SKM-1 (cell line): Measurements from ENCODE around the gene HIGD1A.

ENCODE experiments used
- DNase-seq: peaks from one replicate; lab custom pipeline; 2025; ENCODE audit not compliant: unreplicated experiment; lab: John Stamatoyannopoulos, UW

HIGD1A gene

GRCh38 chr3:42801784-42802183 is 2.5 kb downstream of the HIGD1A start:
- no peak for DNase-seq

- no peak for DNase-seq
Observed at GRCh38 chr3:42801048-42801620, 3.2 kb downstream of the HIGD1A start.

- no peak for DNase-seq
Observed at GRCh38 chr3:42800251-42800650, 4.0 kb downstream of the HIGD1A start.

- no peak for DNase-seq
Observed at GRCh38 chr3:42799376-42799775, 4.9 kb downstream of the HIGD1A start.

- DNase-seq = no peak
Observed at GRCh38 chr3:42796332-42796885, 7.9 kb downstream of the HIGD1A start.

GRCh38 chr3:42795621-42796181 is 8.6 kb downstream of the HIGD1A start:
- no peak for DNase-seq

- no peak for DNase-seq
Observed at GRCh38 chr3:42790714-42791229, 13.5 kb downstream of the HIGD1A start.

GRCh38 chr3:42786631-42787030 is 17.7 kb downstream of the HIGD1A start:
- no peak for DNase-seq

GRCh38 chr3:42786212-42786611 is 18.1 kb downstream of the HIGD1A start:
- DNase-seq = no peak

GRCh38 chr3:42780892-42781700 is 23.2 kb downstream of the HIGD1A start:
- DNase-seq = peak; percentile 4

- DNase-seq = no peak
Observed at GRCh38 chr3:42780398-42780797, 23.9 kb downstream of the HIGD1A start.

- DNase-seq = no peak
Observed at GRCh38 chr3:42778644-42779043, 25.6 kb downstream of the HIGD1A start.

- no peak for DNase-seq
Observed at GRCh38 chr3:42773409-42773751, 30.9 kb downstream of the HIGD1A start.

GRCh38 chr3:42772670-42773408 is 31.5 kb downstream of the HIGD1A start, which contains the start of gene CCDC13:
Gene CCDC13 (minus strand): TSS chr3:42773253. CDS start chr3:42758345, 14,908 bp downstream.
- DNase-seq = peak; percentile 92

- DNase-seq = no peak
Observed at GRCh38 chr3:42771271-42771670, 33.0 kb downstream of the HIGD1A start.

- DNase-seq = no peak
Observed at GRCh38 chr3:42769477-42770131, 34.7 kb downstream of the HIGD1A start.

GRCh38 chr3:42764561-42765295 is 39.6 kb downstream of the HIGD1A start:
- DNase-seq = no peak

- no peak for DNase-seq
Observed at GRCh38 chr3:42764115-42764514, 40.2 kb downstream of the HIGD1A start.

GRCh38 chr3:42763021-42763420 is 41.3 kb downstream of the HIGD1A start:
- no peak for DNase-seq
